CD4-positive, alpha-beta T cell treated with Interleukin-17A for 1 hour (primary cell): ENCODE results near the gene SOS2.

ENCODE experiments used
- DNase-seq: peaks from one replicate; pipeline ENCODE4 v3.0.0-alpha.2; 2020

SOS2 gene

DNA sequence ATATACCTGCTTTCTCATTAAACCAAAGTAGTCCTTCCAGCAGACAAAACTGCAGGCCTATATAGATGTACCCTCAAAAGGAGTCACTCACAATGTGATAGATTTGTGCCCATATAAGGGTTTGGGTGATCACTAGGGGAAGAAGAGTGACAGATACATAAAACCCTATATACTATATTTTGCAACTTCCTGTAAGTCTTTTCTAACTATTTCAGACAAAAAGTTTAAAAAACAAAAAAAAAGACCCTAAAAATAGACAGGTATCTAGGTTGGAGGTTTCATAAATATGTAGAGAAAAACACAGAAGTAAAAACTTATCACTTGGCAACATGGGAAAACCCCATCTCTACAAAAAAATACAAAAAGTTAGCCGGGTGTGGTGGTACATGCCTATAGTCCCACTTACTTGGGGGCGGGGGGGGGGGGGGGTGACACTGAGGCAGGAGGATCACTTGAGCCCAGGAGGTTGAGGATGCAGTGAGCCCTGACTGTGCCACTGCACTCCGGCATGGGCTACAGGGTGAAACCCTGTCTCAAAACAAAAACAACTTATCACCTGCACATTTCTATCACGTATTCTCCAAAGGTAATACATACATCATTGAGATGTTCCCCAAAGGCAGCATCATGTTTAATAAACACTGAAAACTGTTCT is 117.9 kb downstream of the SOS2 start:
- peak; percentile 55 for DNase-seq

GRCh38 chr14:50110323-50111037 is 120.9 kb downstream of the SOS2 start:
- no peak for DNase-seq

GRCh38 chr14:50109342-50109741 is 122.0 kb downstream of the SOS2 start:
- DNase-seq: no peak

- no peak for DNase-seq
These were observed 123.5 kb downstream of the SOS2 start for GRCh38 chr14:50107850-50108249.

DNA sequence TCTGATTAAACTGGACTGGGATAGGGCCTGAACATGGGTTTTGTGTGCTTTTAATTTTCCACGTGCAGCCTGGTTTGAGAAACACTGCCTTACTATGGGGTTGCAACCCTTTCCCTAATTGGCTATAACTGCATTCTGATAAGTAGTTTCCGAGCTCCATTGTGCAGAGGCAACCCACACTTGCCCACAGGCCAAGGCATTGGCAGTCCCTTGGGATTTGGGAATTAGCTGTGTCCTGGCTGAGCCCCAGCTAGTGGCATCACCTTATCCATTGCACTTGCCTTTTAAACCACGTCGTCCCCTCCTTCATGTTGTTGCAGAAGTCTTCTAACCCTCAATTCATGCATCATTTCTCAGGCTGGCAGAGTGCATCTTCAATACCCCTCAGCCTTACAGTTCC is 125.2 kb downstream of the SOS2 start:
- no peak for DNase-seq

- no peak for DNase-seq
These were observed 127.8 kb downstream of the SOS2 start for GRCh38 chr14:50103558-50103957.

GRCh38 chr14:50101417-50101816 is 130.0 kb downstream of the SOS2 start:
- DNase-seq: no peak

- no peak for DNase-seq
These were observed 130.6 kb downstream of the SOS2 start for GRCh38 chr14:50100805-50101204.

DNA sequence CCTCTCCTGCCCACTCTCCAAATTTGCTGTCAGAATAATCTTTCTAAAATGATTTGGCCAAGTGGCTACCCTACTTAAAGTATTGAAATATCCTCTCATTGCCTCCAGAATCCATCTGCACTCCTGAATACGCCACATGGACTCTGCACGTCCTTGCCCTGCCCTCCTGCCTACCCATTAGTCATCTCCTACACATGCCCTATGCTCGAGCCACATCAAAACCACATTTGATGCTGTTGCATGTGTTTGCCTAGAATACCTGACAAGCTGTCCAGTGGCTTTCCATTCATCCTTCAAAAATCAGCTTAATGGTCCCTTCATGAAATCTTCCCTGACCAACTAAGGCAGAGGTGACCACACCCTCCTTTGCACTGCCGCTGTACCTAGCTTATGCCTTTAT is 132.0 kb downstream of the SOS2 start:
- DNase-seq: no peak

GRCh38 chr14:50095895-50096294 is 135.5 kb downstream of the SOS2 start:
- peak; percentile 66 for DNase-seq

GRCh38 chr14:50094056-50094755 is 137.2 kb downstream of the SOS2 start:
- DNase-seq: no peak

DNA sequence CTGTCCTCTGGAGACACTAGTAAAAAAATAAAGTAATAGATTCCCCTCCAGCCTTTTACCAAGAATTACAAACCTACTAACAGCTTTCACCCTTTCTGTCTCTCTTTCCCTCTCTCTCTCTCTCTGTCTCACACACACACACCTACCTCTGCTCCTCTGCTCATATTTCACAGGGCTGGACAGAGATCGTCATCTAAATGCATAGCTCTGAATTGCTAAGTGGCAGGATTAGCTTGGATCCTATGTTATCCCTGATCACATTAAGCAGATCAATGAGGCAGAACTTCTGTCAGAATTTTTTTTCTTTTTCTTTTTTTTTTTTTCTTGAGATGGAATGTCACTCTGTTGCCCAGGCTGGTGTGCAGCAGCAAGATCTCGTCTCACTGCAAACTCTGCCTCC is 137.9 kb downstream of the SOS2 start:
- DNase-seq: no peak

- DNase-seq: no peak
These were observed 139.3 kb downstream of the SOS2 start for GRCh38 chr14:50092006-50092555.

DNA sequence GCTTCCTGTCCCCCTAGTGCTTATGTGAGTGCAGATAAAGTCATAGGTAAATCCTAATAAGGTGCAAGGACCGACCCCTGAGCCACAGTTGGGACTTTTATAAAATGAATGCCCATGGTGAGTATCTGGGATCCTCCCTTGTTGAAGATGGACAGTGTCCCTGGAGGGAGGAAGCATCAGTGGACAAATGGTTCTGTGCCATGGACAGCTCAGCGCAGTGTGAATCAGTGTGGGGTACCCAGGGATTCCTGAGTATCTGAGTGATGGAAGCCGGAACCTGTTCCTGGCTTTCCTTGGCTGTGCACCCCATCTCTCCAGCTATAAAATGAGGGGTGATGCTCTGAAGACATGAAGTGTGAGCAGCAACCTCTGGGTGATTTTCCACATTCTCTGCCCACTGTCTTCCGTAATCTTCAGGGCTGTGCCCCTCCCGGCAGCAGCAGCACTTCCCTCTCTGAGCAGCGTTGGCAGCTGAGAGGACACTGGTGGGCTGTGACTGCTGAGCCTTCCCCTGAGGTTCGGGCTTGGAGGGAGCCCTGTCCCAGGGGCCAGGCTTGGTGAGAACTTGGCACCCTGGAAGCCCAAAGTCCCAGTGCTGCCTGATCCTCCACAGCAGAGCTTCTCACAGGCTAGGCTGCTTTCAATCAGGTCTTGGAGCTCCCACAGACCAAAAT is 140.0 kb downstream of the SOS2 start:
- no peak for DNase-seq

GRCh38 chr14:50089208-50089607 is 142.2 kb downstream of the SOS2 start:
- no peak for DNase-seq

DNA sequence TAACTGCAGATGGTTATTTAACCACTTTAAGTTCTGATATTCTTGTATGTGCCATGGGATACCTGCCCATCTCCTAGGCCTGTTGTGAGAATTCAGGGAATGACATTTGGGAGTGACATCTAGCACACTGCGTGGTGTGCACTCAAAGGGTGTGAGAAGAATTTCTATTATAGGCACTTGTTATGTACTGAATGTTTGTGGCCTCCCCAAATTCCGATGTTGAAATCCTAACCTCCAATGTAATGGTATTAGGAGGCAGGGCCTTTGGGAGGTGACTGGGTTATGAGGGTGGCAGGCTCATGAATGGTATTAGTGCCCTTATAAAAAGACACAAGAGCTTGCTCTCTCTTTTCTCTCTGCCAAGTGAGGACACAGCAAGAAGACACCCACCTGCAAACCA is 142.6 kb downstream of the SOS2 start:
- DNase-seq: no peak

DNA sequence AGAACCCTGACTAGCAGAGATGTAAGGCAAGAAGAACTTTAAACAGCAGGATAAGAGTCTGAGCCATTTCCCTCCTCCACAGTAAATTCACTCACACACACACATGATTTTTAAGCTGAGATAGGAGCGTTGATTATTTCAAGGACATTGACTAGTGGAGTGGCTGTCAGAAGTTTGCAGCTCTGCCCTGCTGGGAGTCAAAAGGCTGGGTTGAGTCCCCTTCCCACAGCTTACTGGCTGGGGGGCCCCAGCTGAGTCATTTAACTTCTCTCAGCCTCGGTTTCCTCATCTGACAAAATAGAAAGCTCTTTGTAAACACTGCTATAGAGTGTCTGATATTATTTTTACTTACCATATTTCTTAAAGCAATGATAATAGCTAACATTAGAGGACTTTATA is 143.3 kb downstream of the SOS2 start:
- DNase-seq: no peak

GRCh38 chr14:50087341-50088116 is 143.8 kb downstream of the SOS2 start:
- DNase-seq: peak; percentile 52

- no peak for DNase-seq
These were observed 145.1 kb downstream of the SOS2 start for GRCh38 chr14:50086321-50086711.

- peak; percentile 59 for DNase-seq
These were observed 145.6 kb downstream of the SOS2 start for GRCh38 chr14:50085570-50086320.

- no peak for DNase-seq
These were observed 146.7 kb downstream of the SOS2 start for GRCh38 chr14:50084666-50085065.
